GM21576 (cell line): ENCODE data around the gene POP7.

Source experiments
- ATAC-seq: cut with Tn5 transposase; IDR thresholded peaks from one replicate; pipeline ENCODE4 v1.9.1; 2021; ENCODE audit warnings: mild to moderate bottlenecking, moderate library complexity; ENCODE audit not compliant: unreplicated experiment

POP7 gene

GRCh38 chr7:100679129-100679926, 26.6 kb upstream of the POP7 start:
- no peak for ATAC-seq

- ATAC-seq = no peak
These were observed 25.9 kb upstream of the POP7 start for GRCh38 chr7:100679927-100680575.

GRCh38 chr7:100680576-100681271, 25.2 kb upstream of the POP7 start:
- no peak for ATAC-seq

GRCh38 chr7:100681491-100682227, 24.3 kb upstream of the POP7 start:
- no peak for ATAC-seq

GRCh38 chr7:100682228-100682741, 23.6 kb upstream of the POP7 start:
- ATAC-seq = no peak

- no peak for ATAC-seq
These were observed 22.8 kb upstream of the POP7 start for GRCh38 chr7:100682991-100683658.

GRCh38 chr7:100683659-100684533, 22.0 kb upstream of the POP7 start:
- ATAC-seq = no peak

GRCh38 chr7:100684534-100685042, 21.3 kb upstream of the POP7 start:
- ATAC-seq = no peak

GRCh38 chr7:100685049-100685605, 20.8 kb upstream of the POP7 start:
- ATAC-seq = no peak

GRCh38 chr7:100685631-100686145, 20.2 kb upstream of the POP7 start:
- no peak for ATAC-seq

GRCh38 chr7:100686201-100686821, 19.6 kb upstream of the POP7 start:
- no peak for ATAC-seq

- no peak for ATAC-seq
These were observed 19.1 kb upstream of the POP7 start for GRCh38 chr7:100686822-100687211.

GRCh38 chr7:100687261-100687660, 18.7 kb upstream of the POP7 start:
- ATAC-seq = no peak

GRCh38 chr7:100687751-100688300, 18.1 kb upstream of the POP7 start:
- ATAC-seq = no peak

GRCh38 chr7:100688326-100688860, 17.5 kb upstream of the POP7 start:
- no peak for ATAC-seq

- no peak for ATAC-seq
These were observed 16.4 kb upstream of the POP7 start for GRCh38 chr7:100689230-100690135.
